Measurements from ENCODE around the gene ABCC3. TPM values are rescaled to one million over a fixed set of nuclear protein-coding genes. Genes with fewer than 3 reads are reported as not detected.

Gene ABCC3
- total RNA-seq, 1 donor from 2014 or later = 0.73 TPM

DNA sequence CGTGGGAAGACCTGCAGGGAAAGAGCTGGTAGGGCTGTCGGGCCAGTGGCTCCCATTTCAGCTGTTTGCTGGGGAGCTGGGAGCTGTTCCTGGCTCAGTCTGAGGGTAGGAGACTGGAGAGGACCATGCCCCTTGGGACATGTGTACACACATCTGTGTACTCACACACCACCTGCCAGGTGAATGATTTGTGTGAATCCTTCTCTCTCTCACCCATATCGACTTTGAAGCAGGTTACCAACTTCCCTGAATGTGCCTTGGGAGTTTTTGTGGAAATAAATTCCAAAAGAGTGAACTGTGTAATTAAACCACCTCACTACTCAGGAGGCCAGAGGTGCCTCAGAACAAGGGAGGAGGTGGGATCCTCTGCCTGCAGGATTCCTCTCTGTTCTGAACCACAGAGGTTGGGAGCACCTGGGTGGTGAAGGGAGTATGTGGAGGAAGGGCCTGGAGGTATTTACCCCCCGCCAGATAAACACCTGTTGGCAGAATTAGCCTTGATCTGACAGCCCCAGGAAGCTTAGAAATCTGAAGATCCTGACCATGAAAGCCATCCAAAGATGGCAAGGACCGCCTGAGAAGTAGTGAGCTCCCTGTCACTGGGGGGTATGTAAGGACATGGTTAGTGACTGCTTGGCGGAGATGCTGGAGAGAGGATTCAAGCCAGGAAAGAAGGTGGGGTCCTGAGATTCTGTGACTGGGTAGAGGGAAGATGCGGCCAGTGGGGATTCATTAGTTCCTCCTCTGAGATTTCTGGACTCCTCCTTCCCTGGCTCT is 3.3 kb downstream of the ABCC3 start:
- H3K36me3 Mint-ChIP-seq (ENCODE audit: unreplicated experiment) = no peaks in the 10 kb centered on the region
- no peaks in the 10 kb centered on the region for H3K9me3 Mint-ChIP-seq (ENCODE audit: unreplicated experiment)
- peaks cover 52% of the 10 kb centered on the region for H3K4me1 Mint-ChIP-seq (ENCODE audit: unreplicated experiment)
- peak overlapping the region; percentile 80 for H3K27ac Mint-ChIP-seq (ENCODE audit: unreplicated experiment)
- DNase-seq (ENCODE audit: extremely low spot score, unreplicated experiment) = no peak
- peaks cover 6% of the 10 kb centered on the region for H3K27me3 Mint-ChIP-seq (ENCODE audit: unreplicated experiment)
- TF ChIP-seq, protein P1, sequence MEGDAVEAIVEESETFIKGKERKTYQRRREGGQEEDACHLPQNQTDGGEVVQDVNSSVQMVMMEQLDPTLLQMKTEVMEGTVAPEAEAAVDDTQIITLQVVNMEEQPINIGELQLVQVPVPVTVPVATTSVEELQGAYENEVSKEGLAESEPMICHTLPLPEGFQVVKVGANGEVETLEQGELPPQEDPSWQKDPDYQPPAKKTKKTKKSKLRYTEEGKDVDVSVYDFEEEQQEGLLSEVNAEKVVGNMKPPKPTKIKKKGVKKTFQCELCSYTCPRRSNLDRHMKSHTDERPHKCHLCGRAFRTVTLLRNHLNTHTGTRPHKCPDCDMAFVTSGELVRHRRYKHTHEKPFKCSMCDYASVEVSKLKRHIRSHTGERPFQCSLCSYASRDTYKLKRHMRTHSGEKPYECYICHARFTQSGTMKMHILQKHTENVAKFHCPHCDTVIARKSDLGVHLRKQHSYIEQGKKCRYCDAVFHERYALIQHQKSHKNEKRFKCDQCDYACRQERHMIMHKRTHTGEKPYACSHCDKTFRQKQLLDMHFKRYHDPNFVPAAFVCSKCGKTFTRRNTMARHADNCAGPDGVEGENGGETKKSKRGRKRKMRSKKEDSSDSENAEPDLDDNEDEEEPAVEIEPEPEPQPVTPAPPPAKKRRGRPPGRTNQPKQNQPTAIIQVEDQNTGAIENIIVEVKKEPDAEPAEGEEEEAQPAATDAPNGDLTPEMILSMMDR (IDR thresholded peaks at IDR 0.05) = no peak
- H3K4me3 Mint-ChIP-seq (ENCODE audit: unreplicated experiment) = no peak overlapping the region

DNA sequence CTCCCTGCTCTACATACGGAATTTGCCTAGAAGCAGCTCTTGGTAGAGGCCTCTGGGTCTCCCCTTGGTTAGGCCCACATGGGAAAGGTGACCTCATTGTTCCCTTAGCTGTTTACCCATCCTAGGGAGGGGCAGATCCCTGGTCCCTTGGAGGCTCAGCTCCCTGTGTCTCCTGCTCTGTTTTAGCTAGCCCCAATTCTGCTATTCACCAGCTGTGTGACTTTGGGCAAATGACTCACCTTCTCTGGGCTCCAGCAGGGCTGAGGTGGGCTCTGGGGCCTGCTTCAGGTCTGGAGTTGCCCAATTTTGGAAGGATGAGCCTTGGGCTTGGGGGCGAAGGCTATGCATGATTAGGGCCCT is 3.9 kb downstream of the ABCC3 start:
- H3K36me3 Mint-ChIP-seq (ENCODE audit: unreplicated experiment) = no peaks in the 10 kb centered on the region
- DNase-seq (ENCODE audit: extremely low spot score, unreplicated experiment) = no peak
- peaks cover 54% of the 10 kb centered on the region for H3K4me1 Mint-ChIP-seq (ENCODE audit: unreplicated experiment)
- H3K4me3 Mint-ChIP-seq (ENCODE audit: unreplicated experiment) = no peak overlapping the region
- TF ChIP-seq, protein P1 (IDR thresholded peaks at IDR 0.05) = no peak
- H3K27ac Mint-ChIP-seq (ENCODE audit: unreplicated experiment) = peak overlapping the region; percentile 80
- H3K9me3 Mint-ChIP-seq (ENCODE audit: unreplicated experiment) = no peaks in the 10 kb centered on the region
- peaks cover 4% of the 10 kb centered on the region for H3K27me3 Mint-ChIP-seq (ENCODE audit: unreplicated experiment)

DNA sequence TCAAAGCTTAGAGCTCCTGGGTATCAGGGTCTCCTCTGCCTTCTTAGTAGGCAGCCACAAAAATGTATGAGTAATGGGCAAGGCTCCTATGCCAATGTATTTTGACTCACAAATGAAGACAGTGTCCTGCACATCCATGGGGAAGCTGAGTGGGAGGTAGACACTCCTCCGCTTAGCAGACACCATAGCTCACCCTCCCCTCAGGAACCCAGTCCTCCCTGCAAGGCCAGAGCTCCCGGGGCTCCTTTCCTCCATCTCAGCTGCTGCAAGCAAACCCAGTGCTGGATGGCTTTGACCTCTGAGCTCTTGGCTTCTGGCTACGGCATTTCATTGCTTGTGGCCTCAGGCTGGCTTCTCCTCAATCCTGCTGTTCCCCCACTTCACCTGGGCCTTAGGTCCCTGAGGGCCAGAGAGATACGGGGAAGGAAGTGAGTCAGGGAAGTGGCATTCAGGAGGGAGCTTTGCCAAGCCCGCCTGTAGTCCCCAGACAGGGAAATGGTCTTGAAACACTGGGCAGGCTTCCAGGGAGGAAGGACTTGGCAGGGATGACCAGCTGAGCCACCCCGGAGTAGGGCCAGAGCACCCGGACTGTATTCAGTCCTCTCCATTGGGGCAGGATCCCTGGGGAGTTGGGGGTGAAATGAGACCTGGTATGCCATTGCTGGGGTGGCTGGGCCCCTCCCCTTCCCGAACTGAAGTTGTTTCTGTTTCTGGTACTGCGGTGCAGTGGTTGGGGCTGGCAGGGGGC is 4.5 kb downstream of the ABCC3 start:
- peak; percentile 94 for DNase-seq (ENCODE audit: extremely low spot score, unreplicated experiment)
- Mint-ChIP-seq H3K9me3 (ENCODE audit: unreplicated experiment) (no peaks in the 10 kb centered on the region), H3K4me3 (ENCODE audit: unreplicated experiment) (peak overlapping the region; percentile 32), H3K27me3 (ENCODE audit: unreplicated experiment) (no peaks in the 10 kb centered on the region), H3K36me3 (ENCODE audit: unreplicated experiment) (no peaks in the 10 kb centered on the region), H3K4me1 (ENCODE audit: unreplicated experiment) (peaks cover 53% of the 10 kb centered on the region), H3K27ac (ENCODE audit: unreplicated experiment) (peak overlapping the region; percentile 80)
- TF ChIP-seq, protein P1 (IDR thresholded peaks at IDR 0.05) = no peak

DNA sequence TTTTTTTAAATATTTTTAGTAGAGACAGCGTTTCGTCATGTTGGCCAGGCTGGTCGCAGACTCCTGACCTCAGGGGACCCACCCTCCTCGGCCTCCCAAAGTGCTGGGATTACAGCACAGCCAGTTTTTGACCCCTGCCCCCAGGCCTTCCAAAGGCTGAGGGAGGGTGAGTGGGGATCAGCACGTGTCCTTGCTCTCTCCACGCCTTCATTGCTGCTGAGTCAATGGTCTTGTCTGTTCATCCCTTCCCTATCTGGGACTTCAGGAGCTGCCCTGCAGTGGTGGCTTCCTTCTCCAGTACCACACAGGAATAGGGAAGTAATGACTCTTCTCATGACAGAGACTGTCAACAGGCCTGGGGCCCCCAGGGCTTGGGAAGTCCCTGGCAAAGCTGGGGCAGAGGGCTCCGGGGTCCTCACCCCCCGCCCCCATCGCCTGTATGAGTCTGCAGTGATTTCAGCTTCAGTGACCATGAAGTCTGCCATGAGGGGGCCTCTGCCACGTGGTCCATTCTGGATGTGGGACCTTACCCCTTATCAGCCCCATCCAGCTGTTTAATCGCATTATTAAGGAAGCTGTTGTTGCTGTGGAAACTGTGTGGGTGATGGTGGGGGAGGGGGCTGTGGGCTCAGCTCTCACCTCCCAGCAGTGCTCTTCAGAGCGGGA is 6.1 kb downstream of the ABCC3 start:
- Mint-ChIP-seq H3K9me3 (ENCODE audit: unreplicated experiment) (no peaks in the 10 kb centered on the region), H3K4me1 (ENCODE audit: unreplicated experiment) (peaks cover 51% of the 10 kb centered on the region), H3K27ac (ENCODE audit: unreplicated experiment) (no peak overlapping the region), H3K27me3 (ENCODE audit: unreplicated experiment) (no peaks in the 10 kb centered on the region), H3K4me3 (ENCODE audit: unreplicated experiment) (no peak overlapping the region), H3K36me3 (ENCODE audit: unreplicated experiment) (no peaks in the 10 kb centered on the region)
- DNase-seq (ENCODE audit: extremely low spot score, unreplicated experiment) = no peak
- TF ChIP-seq, protein P1 (IDR thresholded peaks at IDR 0.05) = no peak

DNA sequence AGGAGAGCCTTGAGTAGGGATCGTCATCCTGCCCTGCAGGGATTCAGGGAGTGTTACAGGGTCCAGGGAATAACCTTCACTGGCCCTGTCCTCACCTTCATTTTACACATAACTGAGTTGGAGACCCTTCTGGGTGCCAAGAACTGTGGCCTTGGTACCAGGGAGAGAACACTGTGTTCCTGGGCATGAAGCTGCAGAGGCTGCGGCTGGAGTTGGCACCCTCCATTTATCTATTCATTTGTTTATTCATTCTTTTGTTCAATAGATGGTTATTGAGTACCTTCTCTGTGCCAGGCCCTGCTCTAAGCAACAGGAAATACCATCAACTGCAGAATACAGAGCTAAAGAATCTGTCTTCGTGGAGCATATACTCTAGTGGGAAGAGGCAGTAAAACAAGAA is 6.7 kb downstream of the ABCC3 start:
- H3K36me3 Mint-ChIP-seq (ENCODE audit: unreplicated experiment) = no peaks in the 10 kb centered on the region
- H3K4me1 Mint-ChIP-seq (ENCODE audit: unreplicated experiment) = peaks cover 51% of the 10 kb centered on the region
- TF ChIP-seq, protein P1 (IDR thresholded peaks at IDR 0.05) = no peak
- no peak for DNase-seq (ENCODE audit: extremely low spot score, unreplicated experiment)
- H3K9me3 Mint-ChIP-seq (ENCODE audit: unreplicated experiment) = no peaks in the 10 kb centered on the region
- H3K27ac Mint-ChIP-seq (ENCODE audit: unreplicated experiment) = no peak overlapping the region
- no peak overlapping the region for H3K4me3 Mint-ChIP-seq (ENCODE audit: unreplicated experiment)
- no peaks in the 10 kb centered on the region for H3K27me3 Mint-ChIP-seq (ENCODE audit: unreplicated experiment)
